GM19468 (cell line): ENCODE measurements around the gene VAV1.
"Not testable (repeated sequence)": the region's sequence is repeated elsewhere in the genome, so short reads cannot be mapped to it uniquely, and the experiment has no call there.

Experiments
- ATAC-seq: cut with Tn5 transposase; IDR thresholded peaks from one replicate; pipeline ENCODE4 v1.9.1; 2021; ENCODE audit warnings: mild to moderate bottlenecking, moderate library complexity, moderate number of reproducible peaks; ENCODE audit not compliant: unreplicated experiment; ENCODE audit errors: extremely low read depth

The VAV1 gene

DNA sequence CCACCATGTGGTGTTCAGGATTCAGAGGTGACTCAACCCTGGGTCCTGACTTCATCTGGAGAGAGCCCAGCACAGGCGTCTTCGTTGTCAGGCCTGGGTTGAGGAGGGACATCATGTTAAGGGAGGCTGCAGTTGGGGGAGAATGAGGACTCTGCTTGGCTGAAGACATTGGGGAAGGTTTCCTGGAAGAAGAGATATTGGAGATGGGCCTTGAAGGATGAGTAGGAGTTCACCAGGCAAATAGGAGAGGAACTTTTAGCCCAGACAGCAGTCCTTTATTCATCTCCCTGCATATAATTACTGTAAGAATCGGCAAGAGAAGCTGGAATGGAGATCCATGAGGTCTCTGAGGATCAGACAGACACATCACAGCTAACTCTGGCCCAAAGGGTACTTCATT lies 38.9 kb downstream of the VAV1 start:
- ATAC-seq, result no peak

DNA sequence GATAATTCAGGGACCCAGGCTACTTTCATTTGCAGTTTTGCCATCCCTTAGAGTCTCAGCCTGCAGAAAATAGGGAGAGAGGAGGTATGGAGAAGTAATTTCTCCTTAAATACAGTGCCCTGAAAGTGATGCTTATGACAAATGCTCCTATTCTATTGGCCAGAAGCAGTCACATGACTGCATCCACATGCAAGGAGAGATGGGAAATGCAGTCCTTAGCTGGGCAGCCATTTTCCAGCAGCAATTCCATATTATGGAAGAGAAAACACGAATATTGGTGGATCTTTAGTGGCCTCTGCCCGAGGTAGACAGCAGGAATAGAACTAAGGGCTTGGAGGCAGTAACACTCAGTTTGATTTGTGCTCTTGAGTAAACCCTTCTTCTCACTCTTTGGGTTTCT lies 39.4 kb downstream of the VAV1 start:
- no peak for ATAC-seq

DNA sequence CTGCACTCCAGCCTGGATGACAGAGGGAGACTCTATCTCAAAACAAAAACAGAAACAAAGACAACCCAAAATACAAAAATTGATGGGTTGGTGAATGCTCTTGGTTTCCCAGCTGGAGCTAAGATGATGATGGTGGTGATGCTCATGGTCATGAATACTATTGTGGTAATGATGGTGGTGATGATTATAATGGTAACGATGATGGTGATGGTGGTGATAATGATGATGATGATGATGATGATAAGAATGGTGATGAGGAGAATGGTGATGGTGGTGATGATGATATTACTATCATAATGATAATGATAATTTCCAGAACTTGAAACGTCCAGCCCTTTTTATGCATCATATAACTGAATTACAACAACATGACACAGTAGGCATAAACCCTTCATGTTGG lies 40.1 kb downstream of the VAV1 start:
- ATAC-seq, result no peak

DNA sequence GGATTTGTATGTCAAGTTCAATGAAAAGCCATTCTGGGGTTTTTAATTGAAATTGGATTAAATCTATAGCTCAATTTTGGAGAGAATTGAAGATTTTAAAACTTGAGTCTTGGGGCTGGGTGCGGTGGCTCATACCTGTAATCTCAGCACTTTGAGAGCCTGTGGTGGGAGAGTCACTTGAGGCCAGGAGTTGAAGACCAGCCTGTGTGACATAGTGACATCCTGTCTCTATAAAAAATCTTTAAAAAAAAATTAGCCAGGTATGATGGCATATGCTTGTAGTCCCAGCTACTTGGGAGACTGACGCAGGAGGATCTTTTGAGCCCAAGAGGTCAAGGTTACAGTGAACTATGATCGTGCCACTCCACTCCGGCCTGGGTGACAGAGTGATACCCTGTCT lies 41.2 kb downstream of the VAV1 start:
- ATAC-seq, result no peak

- ATAC-seq, result no peak
Measured at GRCh38 chr19:6817179-6817578, 44.7 kb downstream of the VAV1 start.

DNA sequence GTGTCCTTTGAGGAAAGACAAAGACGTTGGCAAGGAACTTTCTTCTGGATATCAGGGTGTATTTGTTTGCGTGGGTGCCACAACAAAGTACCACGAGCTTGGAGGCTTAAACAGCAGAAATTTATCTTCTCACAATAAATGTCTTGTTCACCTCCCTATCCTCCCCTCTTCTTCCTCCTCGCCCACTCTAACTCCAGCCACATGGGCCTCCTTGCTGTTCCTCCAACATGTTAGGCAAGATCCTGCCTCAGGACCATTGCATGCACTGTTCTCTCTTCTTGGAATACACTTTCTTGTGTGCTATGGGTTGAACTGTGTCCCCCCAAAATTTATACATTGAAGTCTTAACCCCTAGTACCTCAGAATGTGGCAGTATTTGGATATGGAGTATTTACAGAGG lies 45.7 kb downstream of the VAV1 start:
- no peak for ATAC-seq

DNA sequence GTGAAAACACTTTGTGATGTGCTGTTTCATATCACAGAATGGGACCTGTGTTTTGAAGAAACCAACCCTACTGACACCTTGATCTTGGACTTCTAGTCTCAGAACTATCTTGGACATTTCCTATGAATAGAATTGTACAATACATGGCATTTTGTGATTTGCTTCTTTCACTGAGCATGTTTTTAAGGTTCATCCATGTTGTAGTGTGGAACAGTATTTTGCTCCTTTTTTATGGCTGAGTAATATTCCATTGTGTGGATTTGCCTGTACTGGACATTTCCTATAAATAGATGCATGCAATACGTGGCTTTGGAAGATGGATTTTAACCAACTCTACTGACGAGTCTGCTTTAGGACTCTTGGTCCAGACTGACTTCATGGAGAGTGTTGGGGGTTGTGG lies 46.8 kb downstream of the VAV1 start:
- no peak for ATAC-seq

DNA sequence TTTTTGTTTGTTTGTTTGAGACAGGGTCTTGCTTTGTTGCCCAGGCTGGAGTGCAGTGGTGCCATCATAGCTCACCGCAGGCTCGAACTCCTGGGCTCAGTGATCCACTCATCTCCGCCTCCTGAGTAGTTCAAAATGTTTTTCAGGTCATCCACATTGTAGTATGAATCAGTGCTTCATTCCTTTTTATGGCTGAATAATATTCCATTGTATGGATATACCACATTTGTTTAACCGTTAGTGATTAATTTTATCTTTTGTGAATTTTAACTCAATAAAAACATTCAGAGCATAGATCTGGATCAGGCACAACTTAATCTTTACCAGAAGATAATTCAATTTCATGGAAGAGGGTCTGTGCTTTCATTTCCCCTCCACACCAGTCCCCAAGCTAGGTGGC lies 47.7 kb downstream of the VAV1 start:
- no peak for ATAC-seq

GRCh38 chr19:6821639-6822310 lies 49.3 kb downstream of the VAV1 start:
- no peak for ATAC-seq

DNA sequence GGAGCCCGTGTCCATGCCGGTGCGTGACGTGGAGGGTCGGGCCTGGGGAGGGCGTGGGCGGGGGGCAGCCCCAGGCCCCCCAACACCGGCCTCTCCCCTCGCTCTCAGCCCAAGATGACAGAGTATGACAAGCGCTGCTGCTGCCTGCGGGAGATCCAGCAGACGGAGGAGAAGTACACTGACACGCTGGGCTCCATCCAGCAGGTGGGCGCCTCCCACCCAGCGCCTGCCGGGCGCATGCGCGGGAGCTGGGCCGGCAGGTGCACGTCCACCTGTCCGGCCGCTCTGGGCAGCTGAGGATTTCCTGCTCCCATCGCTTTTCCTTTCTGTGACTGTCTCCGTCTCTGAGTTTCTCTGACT lies 49.8 kb downstream of the VAV1 start:
- ATAC-seq, result no peak

DNA sequence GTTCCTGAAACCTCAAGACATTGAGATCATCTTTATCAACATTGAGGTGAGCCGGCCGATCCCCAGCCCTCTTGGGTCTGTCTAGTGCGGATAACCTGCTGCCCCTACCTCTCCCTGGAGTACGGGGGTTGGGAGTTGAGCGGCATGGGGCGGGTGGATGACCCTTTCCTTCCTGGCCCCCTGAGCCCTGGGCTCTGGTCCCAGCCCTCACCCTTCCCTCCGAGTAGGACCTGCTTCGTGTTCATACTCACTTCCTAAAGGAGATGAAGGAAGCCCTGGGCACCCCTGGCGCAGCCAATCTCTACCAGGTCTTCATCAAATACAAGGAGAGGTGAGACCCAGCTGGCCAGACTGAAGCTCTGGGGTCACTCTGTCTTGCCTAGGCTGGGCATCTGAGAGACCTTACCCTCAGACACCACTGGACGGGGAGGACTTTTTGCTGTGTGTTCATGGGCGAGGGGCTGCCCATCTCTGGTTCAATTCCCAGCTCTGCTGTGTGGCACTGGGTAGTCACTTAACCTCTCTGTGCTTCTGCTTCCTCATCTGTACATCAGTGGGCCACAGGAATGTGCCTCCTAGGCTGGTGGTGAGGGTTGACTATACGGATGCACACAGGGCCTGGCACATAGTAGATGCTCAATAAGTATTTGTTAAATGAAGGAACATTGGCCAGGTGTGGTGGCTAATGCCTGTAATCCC lies 52.7 kb downstream of the VAV1 start:
- no peak for ATAC-seq

GRCh38 chr19:6826281-6826920 lies 53.9 kb downstream of the VAV1 start:
- no peak for ATAC-seq

- ATAC-seq, result no peak
Measured at GRCh38 chr19:6828306-6828697, 55.8 kb downstream of the VAV1 start.

DNA sequence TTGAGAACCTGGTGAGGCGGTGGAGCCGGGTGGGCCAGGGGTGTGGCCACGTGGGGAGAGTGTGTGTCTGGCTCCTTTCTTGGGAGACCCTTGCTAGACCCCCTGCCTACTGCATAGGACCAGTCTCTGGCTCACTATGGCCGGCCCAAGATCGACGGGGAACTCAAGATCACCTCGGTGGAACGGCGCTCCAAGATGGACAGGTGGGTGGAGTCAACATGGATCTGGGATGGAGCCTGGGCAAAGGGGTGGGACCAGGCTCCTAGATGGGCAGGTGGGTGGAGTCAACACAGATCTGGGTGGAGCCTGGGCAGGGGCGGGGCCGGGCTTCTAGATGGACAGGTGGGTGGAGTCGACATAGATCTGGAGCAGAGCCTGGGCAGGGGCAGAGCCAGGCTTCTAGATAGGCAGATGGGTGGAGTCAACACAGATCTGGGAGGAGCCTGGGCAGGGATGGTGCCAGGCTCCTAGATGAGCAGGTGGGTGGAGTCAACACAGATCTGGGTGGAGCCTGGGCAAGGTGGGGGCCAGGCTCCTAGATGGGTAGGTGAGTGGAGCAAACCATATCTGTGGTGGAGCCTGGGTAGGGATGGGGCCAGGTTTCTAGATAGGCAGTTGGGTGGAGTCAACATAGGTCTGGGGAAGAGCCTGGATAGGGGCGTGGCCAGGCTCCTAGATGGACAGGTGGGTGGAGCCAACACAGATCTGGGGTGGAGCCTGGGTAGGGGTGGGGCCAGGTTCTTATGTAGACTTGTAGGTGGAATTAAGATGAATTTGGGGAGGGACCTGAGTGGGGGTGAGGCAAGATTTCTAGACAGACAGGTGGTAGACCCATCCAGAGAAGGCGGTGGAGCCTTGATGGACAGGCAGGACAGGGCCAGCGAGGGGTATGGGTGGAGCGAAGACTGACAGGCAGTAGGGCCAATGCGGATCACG lies 56.5 kb downstream of the VAV1 start:
- no peak for ATAC-seq

DNA sequence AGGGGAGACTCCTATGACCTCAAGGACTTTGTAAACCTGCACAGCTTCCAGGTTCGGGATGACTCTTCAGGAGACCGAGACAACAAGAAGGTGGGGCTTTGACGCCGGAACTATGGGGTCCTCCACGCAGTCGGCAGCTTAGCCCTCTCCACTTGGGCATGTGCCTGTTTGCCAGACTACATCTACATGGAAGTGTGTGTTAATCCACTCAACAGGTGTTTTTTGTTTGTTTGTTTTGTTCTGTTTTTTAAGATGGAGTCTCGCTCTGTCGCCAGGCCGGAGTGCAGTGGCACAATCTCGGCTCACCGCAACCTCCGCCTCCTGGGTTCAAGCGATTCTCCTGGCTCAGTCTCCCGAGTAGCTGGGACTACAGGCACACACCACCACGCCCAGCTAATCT lies 57.3 kb downstream of the VAV1 start:
- ATAC-seq, result not testable (repeated sequence)

DNA sequence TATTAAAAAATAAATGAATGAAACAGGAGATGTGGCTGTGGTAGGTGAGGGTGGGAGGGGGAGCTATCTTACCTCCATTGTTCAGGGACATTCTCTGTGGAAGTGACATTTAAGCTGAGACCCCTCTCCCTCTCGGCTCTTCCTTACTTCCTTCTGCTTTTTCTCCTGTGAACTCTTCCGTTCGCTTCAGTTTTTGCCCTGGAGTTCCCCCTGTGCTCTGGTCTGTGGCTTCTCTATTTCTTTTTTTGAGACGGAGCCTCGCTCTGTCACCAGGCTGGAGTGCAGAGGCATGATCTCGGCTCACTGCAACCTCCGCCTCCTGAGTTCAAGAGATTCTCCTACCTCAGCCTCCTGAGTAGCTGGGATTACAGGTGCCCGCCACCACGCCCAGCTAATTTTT lies 58.6 kb downstream of the VAV1 start:
- not testable (repeated sequence) for ATAC-seq

GRCh38 chr19:6832412-6832811 lies 59.9 kb downstream of the VAV1 start:
- no peak for ATAC-seq

- no peak for ATAC-seq
Measured at GRCh38 chr19:6833166-6833790, 60.8 kb downstream of the VAV1 start.

DNA sequence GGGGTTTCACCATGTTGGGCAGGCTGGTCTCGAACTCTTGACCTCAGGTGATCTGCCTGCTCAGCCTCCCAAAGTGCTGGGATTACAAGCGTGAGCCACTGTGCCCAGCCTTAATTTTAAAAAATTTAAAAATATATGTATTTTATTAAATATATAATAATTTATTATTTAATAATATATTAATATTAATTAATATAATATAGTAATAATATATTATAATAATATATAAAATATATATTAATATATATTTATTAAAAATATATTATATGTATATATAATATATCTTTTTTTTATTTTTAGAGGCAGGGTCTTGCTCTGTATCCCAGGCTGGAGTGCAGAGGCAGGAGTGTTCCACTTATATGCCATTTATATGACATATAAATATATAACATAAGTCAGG lies 61.9 kb downstream of the VAV1 start:
- ATAC-seq, result no peak

- ATAC-seq, result no peak
Measured at GRCh38 chr19:6835501-6835900, 63.0 kb downstream of the VAV1 start.
